GM12875 (cell line): ENCODE data around the gene EXTL1.

Source experiments
- H3K4me3 ChIP-seq: one replicate; pipeline ENCODE4 v1.5.1; 2011; ENCODE audit warnings: low read depth, low read length, control low read depth
- TF ChIP-seq, protein P1 (sequence below): IDR thresholded peaks from 2 replicates; pipeline ENCODE4 v1.5.1; 2011; ENCODE audit warnings: low read depth, mild to moderate bottlenecking, control low read depth, inconsistent platforms, low read length, moderate library complexity, borderline replicate concordance; ENCODE audit not compliant: insufficient read depth

EXTL1 gene

DNA sequence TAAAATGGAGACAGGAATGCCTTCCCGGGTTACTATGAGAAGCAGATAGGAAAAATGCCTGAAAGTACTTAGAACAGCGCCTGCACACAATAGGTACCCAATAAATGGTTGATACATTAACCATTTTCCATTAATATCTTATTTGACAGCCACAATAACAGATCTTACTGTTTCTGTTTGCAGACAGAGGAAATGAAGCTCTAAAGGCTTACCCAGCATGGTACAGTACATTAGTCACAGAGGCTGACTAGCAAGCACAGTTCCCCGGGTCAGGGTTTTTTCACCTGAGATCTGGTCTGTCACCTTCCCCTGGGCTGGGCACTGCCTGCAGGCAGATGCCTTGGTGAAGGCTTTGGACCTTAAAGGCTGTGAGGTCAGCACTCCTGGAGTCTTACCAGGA is 43.0 kb downstream of the EXTL1 start:
- no peak overlapping the region for H3K4me3 ChIP-seq
- TF ChIP-seq, protein P1, sequence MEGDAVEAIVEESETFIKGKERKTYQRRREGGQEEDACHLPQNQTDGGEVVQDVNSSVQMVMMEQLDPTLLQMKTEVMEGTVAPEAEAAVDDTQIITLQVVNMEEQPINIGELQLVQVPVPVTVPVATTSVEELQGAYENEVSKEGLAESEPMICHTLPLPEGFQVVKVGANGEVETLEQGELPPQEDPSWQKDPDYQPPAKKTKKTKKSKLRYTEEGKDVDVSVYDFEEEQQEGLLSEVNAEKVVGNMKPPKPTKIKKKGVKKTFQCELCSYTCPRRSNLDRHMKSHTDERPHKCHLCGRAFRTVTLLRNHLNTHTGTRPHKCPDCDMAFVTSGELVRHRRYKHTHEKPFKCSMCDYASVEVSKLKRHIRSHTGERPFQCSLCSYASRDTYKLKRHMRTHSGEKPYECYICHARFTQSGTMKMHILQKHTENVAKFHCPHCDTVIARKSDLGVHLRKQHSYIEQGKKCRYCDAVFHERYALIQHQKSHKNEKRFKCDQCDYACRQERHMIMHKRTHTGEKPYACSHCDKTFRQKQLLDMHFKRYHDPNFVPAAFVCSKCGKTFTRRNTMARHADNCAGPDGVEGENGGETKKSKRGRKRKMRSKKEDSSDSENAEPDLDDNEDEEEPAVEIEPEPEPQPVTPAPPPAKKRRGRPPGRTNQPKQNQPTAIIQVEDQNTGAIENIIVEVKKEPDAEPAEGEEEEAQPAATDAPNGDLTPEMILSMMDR = no peak

DNA sequence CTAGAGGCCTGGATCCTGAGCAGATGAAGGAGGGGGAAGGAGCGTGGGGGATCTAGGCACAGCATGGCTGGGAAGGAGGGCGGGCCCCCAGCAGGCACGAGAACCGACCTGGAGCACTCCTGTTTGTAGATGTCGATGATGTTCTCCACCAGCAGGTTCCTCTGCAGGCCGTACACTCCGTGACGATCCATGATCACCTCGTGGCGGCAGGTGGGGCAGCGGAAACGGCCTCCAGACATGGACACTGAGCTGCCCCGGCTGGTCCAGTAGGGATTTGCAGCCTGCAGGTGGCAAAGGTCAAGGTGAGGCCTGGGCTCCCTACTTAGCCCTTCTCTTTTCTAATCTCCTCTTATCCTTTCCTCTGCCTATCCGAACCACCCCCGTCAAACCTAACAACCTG is 44.6 kb downstream of the EXTL1 start:
- TF ChIP-seq, protein P1 = no peak
- no peak overlapping the region for H3K4me3 ChIP-seq

DNA sequence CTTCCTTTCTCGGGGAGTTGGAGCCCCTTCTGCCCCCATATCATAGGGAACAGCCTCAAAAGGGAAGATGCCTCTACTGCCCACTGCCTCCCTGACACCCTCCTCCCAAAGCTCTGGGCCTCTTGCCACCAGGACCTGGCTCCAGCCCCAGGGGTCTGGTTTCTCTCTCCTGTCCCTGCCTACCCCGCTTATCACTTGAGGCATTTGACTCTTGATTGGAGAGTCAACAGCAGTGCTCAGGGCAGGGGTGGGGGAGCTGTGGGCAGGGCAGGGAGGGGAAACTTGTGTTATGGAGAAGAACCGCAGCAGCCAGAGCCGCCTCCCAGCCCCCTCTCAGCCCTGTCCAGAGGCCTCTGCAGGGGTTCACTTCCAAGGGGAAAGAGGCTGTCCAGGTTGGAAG is 45.3 kb downstream of the EXTL1 start:
- TF ChIP-seq, protein P1 = no peak
- no peak overlapping the region for H3K4me3 ChIP-seq

DNA sequence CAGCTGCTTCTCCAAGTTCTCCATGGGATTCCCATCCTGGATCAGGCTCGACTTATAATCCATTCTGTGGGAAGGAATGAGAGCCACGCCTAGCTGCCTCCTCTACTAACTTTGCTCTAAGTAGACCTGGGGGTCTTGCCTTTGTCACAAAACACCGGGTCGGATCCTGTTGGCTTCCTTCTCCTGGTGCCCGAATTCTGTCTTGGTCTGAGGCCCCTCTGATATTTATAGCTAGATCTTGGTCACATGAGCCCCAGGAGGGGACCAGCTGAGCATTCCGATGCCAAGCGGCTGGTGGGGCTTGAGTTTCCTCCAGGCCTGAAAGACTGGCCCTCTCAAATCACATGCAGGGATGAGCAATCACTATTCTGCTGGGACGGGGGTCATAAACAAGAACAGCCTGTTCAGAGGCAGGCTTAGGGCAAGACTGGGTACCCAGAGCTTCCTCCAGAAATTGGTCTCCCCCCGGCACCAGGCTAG is 45.9 kb downstream of the EXTL1 start, which contains the start of gene TRIM63:
TRIM63 (minus strand) TSS at position 199 of the 480 bp plus-strand sequence; CDS start at position 63, 136 bp downstream.
- TF ChIP-seq, protein P1 = no peak
- H3K4me3 ChIP-seq = no peak within 1 kb of the TSS

DNA sequence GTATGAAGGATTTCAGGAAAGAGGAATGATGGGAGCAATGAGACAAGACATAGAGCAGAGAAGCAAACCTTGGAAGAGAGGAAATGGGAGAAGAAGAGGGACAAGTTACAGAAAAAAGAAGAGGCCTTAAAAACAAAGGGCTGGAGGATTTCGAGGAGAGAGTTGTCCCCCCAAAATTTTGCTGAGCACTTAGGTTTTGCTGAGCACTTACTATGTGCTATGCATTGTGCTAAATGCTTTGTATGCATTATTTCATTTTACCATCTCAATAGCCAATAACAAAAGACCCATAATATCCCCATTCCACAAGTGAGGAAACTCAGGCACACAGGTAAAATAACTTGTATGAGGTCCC is 48.3 kb downstream of the EXTL1 start:
- no peak overlapping the region for H3K4me3 ChIP-seq
- TF ChIP-seq, protein P1 = no peak

DNA sequence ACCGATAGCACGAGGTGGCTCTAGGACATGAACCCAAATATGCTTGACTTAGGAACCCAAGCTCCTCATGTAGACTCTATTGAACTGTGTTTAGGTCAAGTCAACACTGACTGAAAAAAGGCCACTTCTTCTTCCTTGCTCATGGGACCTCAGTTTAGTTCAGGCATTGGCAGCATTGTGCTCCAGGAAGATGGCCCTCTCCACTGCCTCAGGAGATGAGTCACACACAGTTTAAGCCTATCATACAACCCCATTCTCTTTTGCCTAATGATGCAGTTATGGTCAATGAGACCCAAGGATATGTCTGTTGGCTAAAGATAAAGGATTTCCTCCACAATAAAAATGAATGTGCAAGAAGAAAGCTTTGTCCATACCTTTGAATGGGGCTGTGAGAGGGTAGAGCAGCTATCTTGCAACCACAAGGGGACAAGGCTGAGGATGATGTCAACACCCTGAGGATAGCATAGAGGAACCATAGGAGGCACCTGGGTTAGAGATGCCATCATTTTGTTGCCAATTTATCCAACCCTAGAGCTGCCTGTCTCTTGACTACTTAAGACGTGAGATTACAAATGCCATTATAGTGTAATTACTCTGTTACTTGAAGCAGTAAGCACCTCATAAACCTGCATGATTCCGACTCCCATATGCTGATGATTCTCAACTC is 48.9 kb downstream of the EXTL1 start:
- TF ChIP-seq, protein P1 = no peak
- no peak overlapping the region for H3K4me3 ChIP-seq

DNA sequence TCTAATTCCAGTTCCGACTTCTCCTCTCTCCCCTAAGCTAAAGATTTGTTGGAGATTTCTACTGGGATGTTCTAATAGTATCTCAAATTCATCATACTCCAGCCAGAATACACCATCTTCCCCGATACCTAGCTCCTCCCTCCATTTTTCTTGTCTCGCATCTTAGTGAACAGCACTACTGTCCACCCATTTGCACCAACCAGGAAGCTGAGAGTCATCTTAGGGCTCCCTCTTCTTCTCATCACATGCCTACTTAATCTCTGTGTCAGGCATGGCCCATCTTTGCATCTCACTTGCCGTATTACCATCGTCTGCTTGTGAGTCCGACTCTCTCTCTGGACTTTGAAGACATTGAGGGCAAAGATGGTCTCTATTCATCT is 49.4 kb downstream of the EXTL1 start:
- TF ChIP-seq, protein P1 = no peak
- no peak overlapping the region for H3K4me3 ChIP-seq
